ENCODE results near the gene D2HGDH. TPM values are rescaled to one million over a fixed set of nuclear protein-coding genes. Genes with fewer than 3 reads are reported as not detected.

The D2HGDH gene
- total RNA-seq, 2 experiments from 2014 or later, result 21.6 to 26.2 TPM

DNA sequence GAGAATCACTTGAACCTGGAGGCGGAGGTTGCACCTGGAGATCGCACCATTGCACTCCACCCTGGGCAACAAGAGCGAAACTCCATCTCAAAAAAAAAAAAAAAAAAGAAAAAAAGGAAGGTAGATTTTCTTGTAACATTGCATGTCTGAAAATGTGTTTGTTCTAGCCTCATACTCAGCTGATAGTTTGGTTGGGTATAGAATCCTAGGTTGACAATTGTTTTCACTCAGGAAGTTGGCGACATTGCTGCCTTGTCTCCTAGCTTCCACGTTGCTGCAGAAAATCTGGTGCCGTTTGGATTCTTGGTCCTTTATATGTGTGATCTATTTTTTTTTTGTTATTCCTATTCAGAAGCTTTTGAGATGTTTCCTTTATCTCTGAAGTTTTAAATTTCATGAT lies 27.9 kb upstream of the D2HGDH start:
- DNase-seq (no peak), ATAC-seq (no peak)
- H3K4me3 Mint-ChIP-seq, result no peak overlapping the region
- H3K9me3 Mint-ChIP-seq (ENCODE audit: low read depth), result no peaks in the 10 kb centered on the region
- no peaks in the 10 kb centered on the region for H3K27me3 Mint-ChIP-seq
- H3K4me1 Mint-ChIP-seq, result peaks cover 7% of the 10 kb centered on the region
- H3K36me3 Mint-ChIP-seq, result peaks cover 41% of the 10 kb centered on the region
- no peak overlapping the region for H3K27ac Mint-ChIP-seq
- CTCF ChIA-PET, result interaction anchor here (1.4 kb wide), 1 partner anchor 22 kb away, joined by 3 read pairs; no protein-coding TSS in a partner anchor

GRCh38 chr2:241708879-241709278 lies 25.6 kb upstream of the D2HGDH start:
- no peaks in the 10 kb centered on the region for H3K9me3 Mint-ChIP-seq (ENCODE audit: low read depth)
- H3K4me1 Mint-ChIP-seq, result no peaks in the 10 kb centered on the region
- H3K4me3 Mint-ChIP-seq, result no peak overlapping the region
- DNase-seq (no peak), ATAC-seq (no peak)
- H3K36me3 Mint-ChIP-seq, result peaks cover 56% of the 10 kb centered on the region
- CTCF ChIA-PET, result no interaction called here
- H3K27me3 Mint-ChIP-seq, result no peaks in the 10 kb centered on the region
- H3K27ac Mint-ChIP-seq, result no peak overlapping the region

DNA sequence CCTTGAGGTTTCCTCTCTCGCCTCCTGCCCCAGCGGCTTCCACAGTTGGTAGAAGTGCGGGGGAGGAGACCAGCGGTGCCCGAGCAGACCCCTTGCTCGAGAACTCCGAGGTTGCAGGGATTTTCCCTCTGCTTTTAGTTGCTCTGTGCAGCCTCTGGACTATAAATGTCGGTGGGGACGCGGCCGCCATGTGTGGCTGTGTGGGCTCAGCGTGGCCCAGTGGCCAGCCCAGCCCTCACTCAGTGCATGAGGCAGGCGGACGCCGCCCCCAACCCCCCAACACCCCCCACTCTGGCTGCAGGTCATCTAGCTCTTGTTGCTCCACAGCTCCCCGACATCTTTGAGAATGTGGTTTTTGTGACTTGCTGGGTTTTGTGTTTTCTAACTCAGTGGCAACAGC lies 15.3 kb upstream of the D2HGDH start:
- Mint-ChIP-seq H3K27me3 (no peaks in the 10 kb centered on the region), H3K4me1 (no peaks in the 10 kb centered on the region), H3K36me3 (peaks cover 42% of the 10 kb centered on the region), H3K4me3 (no peak overlapping the region), H3K27ac (no peak overlapping the region), H3K9me3 (ENCODE audit: low read depth) (no peaks in the 10 kb centered on the region)
- ATAC-seq, result no peak
- DNase-seq, result no peak
- CTCF ChIA-PET, result interaction anchor here (0.7 to 1.5 kb wide), 3 partner anchors 12 to 17 kb away, joined by 3 to 7 read pairs (median 3); partner anchors contain the start of gene ING5

DNA sequence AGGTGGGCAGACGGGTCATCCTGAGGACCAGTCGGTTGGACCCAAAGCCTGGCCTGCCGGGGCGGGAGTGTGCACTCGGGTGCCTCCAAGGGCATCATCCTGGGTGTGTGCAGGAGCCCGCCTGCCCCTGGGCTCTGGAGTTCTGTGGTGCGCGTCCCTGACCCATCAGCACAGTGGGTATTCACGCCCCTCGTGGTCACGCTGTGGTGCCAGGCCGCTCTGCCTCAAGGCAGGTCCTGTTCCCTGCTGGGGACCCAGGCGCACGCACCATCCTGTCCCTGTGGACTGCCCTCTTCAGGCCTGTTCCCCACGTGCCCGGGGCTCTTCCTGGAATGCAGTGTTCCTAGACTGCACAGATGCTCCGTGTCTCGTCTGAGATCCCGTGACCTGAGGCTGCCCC lies 14.3 kb upstream of the D2HGDH start:
- ATAC-seq, result no peak
- H3K9me3 Mint-ChIP-seq (ENCODE audit: low read depth), result no peaks in the 10 kb centered on the region
- CTCF ChIA-PET, result no interaction called here
- H3K4me3 Mint-ChIP-seq, result no peak overlapping the region
- peaks cover 40% of the 10 kb centered on the region for H3K36me3 Mint-ChIP-seq
- no peak overlapping the region for H3K27ac Mint-ChIP-seq
- no peaks in the 10 kb centered on the region for H3K4me1 Mint-ChIP-seq
- no peak for DNase-seq
- H3K27me3 Mint-ChIP-seq, result no peaks in the 10 kb centered on the region

- H3K27ac Mint-ChIP-seq, result no peak overlapping the region
- H3K36me3 Mint-ChIP-seq, result peaks cover 40% of the 10 kb centered on the region
- ATAC-seq, result no peak
- CTCF ChIA-PET, result no interaction called here
- no peak overlapping the region for H3K4me3 Mint-ChIP-seq
- H3K27me3 Mint-ChIP-seq, result no peaks in the 10 kb centered on the region
- no peaks in the 10 kb centered on the region for H3K4me1 Mint-ChIP-seq
- DNase-seq, result no peak
- no peaks in the 10 kb centered on the region for H3K9me3 Mint-ChIP-seq (ENCODE audit: low read depth)
These were observed 13.9 kb upstream of the D2HGDH start for GRCh38 chr2:241720560-241720959.

- DNase-seq (no peak), ATAC-seq (no peak)
- CTCF ChIA-PET, result interaction anchor here (0.8 kb wide), 1 partner anchor 12 kb away, joined by 7 read pairs; no protein-coding TSS in a partner anchor
- Mint-ChIP-seq H3K27me3 (no peaks in the 10 kb centered on the region), H3K9me3 (ENCODE audit: low read depth) (no peaks in the 10 kb centered on the region), H3K36me3 (peaks cover 37% of the 10 kb centered on the region), H3K4me3 (no peak overlapping the region), H3K27ac (no peak overlapping the region), H3K4me1 (no peaks in the 10 kb centered on the region)
These were observed 12.6 kb upstream of the D2HGDH start for GRCh38 chr2:241721852-241722251.

- ATAC-seq (no peak), DNase-seq (no peak)
- H3K9me3 Mint-ChIP-seq (ENCODE audit: low read depth), result no peaks in the 10 kb centered on the region
- no peaks in the 10 kb centered on the region for H3K27me3 Mint-ChIP-seq
- H3K36me3 Mint-ChIP-seq, result peaks cover 37% of the 10 kb centered on the region
- no peak overlapping the region for H3K27ac Mint-ChIP-seq
- no peaks in the 10 kb centered on the region for H3K4me1 Mint-ChIP-seq
- CTCF ChIA-PET, result no interaction called here
- H3K4me3 Mint-ChIP-seq, result no peak overlapping the region
These were observed 11.5 kb upstream of the D2HGDH start for GRCh38 chr2:241722896-241723454.

DNA sequence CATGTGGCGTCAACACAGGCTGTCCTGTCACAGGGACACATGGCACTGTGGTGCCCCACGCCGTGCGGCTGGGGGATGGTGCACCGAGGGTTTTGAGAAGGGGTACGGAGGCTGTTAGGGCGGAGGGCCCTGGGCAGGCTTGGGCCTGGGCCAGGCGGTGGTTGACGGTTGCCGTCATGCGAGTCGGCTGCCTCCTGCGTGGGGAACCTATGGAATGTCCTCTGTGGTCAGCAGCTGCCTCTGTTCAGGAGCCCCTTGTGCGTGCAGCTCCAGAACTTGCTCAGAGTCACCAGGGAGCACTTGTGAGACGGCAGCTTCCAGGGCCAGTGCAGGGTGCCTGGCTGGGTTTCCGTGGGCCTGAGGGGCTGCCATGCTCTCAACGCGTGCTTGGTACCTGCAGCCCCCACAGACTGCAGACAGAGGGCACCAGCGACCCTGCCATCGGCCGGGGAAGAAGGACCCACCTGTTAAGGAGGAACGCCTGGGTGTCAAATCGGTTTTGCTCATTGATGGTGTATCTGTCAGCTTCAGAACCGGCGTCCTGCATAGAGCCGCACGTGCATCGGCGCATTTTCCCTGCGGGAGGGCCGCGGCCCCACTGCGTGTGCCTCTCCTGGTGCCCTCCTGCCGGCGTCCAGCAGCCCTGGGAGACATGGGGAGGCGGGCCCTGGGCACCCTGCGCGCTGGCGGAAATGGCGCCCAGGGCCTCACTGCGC lies 10.0 kb upstream of the D2HGDH start:
- ATAC-seq (no peak), DNase-seq (no peak)
- CTCF ChIA-PET, result no interaction called here
- no peaks in the 10 kb centered on the region for H3K9me3 Mint-ChIP-seq (ENCODE audit: low read depth)
- H3K27me3 Mint-ChIP-seq, result no peaks in the 10 kb centered on the region
- H3K36me3 Mint-ChIP-seq, result peaks cover 36% of the 10 kb centered on the region
- no peak overlapping the region for H3K4me3 Mint-ChIP-seq
- H3K4me1 Mint-ChIP-seq, result peaks cover 1% of the 10 kb centered on the region
- no peak overlapping the region for H3K27ac Mint-ChIP-seq

GRCh38 chr2:241724975-241725870 lies 9.2 kb upstream of the D2HGDH start:
- Mint-ChIP-seq H3K27me3 (no peaks in the 10 kb centered on the region), H3K27ac (no peak overlapping the region), H3K4me3 (no peak overlapping the region), H3K9me3 (ENCODE audit: low read depth) (no peaks in the 10 kb centered on the region), H3K36me3 (peaks cover 35% of the 10 kb centered on the region), H3K4me1 (peaks cover 7% of the 10 kb centered on the region)
- CTCF ChIA-PET, result interaction anchor here (0.7 kb wide), 1 partner anchor 23 kb away, joined by 3 read pairs; no protein-coding TSS in a partner anchor
- ATAC-seq (no peak), DNase-seq (no peak)

DNA sequence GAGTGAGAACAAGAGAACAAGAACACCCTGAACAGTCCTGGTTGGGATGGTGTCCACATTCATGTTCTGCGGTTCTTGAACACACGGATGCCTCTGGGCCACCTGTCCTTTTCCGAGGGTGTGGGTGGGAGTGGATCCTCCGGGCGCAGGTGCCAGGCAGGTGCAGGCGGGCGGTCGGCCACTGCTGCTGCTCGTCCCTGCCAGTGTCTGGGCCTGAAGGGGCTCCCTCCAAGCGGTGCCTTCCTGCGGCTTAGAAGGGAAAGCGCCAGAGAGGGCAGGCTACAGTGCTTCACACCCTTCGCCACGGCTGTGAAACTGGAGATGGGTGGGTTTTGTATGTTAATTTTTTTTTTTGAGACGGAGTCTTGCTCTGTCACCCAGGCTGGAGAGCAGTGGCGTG lies 8.0 kb upstream of the D2HGDH start:
- CTCF ChIA-PET, result interaction anchor here (1.1 kb wide), 1 partner anchor 38 kb away, joined by 3 read pairs; no protein-coding TSS in a partner anchor
- Mint-ChIP-seq H3K4me1 (peaks cover 17% of the 10 kb centered on the region), H3K27ac (no peak overlapping the region), H3K9me3 (ENCODE audit: low read depth) (no peaks in the 10 kb centered on the region), H3K36me3 (peaks cover 28% of the 10 kb centered on the region), H3K27me3 (no peaks in the 10 kb centered on the region), H3K4me3 (no peak overlapping the region)
- no peak for DNase-seq
- ATAC-seq, result no peak

- DNase-seq, result no peak
- no peak for ATAC-seq
- peaks cover 26% of the 10 kb centered on the region for H3K4me1 Mint-ChIP-seq
- H3K9me3 Mint-ChIP-seq (ENCODE audit: low read depth), result no peaks in the 10 kb centered on the region
- peaks cover 16% of the 10 kb centered on the region for H3K36me3 Mint-ChIP-seq
- H3K27me3 Mint-ChIP-seq, result no peaks in the 10 kb centered on the region
- H3K27ac Mint-ChIP-seq, result no peak overlapping the region
- H3K4me3 Mint-ChIP-seq, result no peak overlapping the region
- CTCF ChIA-PET, result no interaction called here
These were observed 6.4 kb upstream of the D2HGDH start for GRCh38 chr2:241728000-241728399.

GRCh38 chr2:241728627-241729026 lies 5.8 kb upstream of the D2HGDH start:
- CTCF ChIA-PET, result no interaction called here
- no peak for ATAC-seq

DNA sequence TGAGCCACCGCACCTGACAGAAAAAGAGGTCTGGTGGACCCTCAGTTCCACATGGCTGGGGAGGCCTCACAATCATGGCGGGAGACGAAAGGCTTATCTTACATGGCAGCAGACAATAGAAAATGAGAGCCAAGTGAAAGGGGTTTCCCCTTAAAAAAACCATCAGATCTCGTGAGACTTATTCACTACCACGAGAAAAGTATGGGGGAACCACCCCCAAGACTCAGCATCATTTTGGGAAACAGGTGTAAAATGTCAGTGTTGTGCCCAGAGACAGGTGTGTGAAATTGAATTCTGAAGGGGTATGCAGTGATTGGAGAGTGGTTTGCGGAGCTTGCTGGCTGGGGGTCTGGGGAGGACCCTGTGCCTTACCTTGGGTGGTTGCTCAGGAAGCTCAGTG lies 4.6 kb upstream of the D2HGDH start:
- Mint-ChIP-seq H3K4me3 (no peak overlapping the region), H3K27ac (no peak overlapping the region), H3K27me3 (no peaks in the 10 kb centered on the region), H3K4me1 (peaks cover 32% of the 10 kb centered on the region), H3K36me3 (no peaks in the 10 kb centered on the region), H3K9me3 (ENCODE audit: low read depth) (no peaks in the 10 kb centered on the region)
- no peak for ATAC-seq
- DNase-seq, result no peak
- CTCF ChIA-PET, result no interaction called here

More at GRCh38 chr2:241728627-241729026, 5.8 kb upstream of the D2HGDH start:
- peaks cover 29% of the 10 kb centered on the region for H3K4me1 Mint-ChIP-seq
- no peaks in the 10 kb centered on the region for H3K27me3 Mint-ChIP-seq
- H3K9me3 Mint-ChIP-seq (ENCODE audit: low read depth), result no peaks in the 10 kb centered on the region
- DNase-seq, result no peak
- H3K27ac Mint-ChIP-seq, result no peak overlapping the region
- H3K36me3 Mint-ChIP-seq, result peaks cover 10% of the 10 kb centered on the region
- no peak overlapping the region for H3K4me3 Mint-ChIP-seq
